Neural cell (in vitro differentiated cells): ENCODE data around the gene PAPSS2.

ENCODE experiments used
- EP300 ChIP-seq: fragments of 450-650 bp; conservative IDR thresholded peaks from 2 replicates; pipeline ENCODE4 v1.6.1; 2014; ENCODE audit warnings: antibody characterized with exemption, mild to moderate bottlenecking, moderate library complexity; ENCODE audit not compliant: poor library complexity, severe bottlenecking
- EZH2 ChIP-seq: fragments of 200-600, 300-800 bp; shearing (Covaris generic), sonication (generic); IDR thresholded peaks from 2 replicates; pipeline ENCODE4 v1.6.1; 2014; ENCODE audit warnings: antibody characterized with exemption, low read length, borderline replicate concordance, mild to moderate bottlenecking; ENCODE audit not compliant: insufficient read depth, poor library complexity, severe bottlenecking
- MXI1 ChIP-seq: fragments of 450-650 bp; conservative IDR thresholded peaks from 2 replicates; pipeline ENCODE4 v1.6.1; 2014; ENCODE audit warnings: antibody characterized with exemption, mild to moderate bottlenecking; ENCODE audit not compliant: poor library complexity, severe bottlenecking
- POLR2AphosphoS5 ChIP-seq: IDR thresholded peaks from 2 replicates; pipeline ENCODE4 v1.6.1; 2012
- RAD21 ChIP-seq: fragments of 450-650 bp; conservative IDR thresholded peaks from 2 replicates; pipeline ENCODE4 v1.6.1; 2014; ENCODE audit warnings: antibody characterized with exemption, mild to moderate bottlenecking, moderate library complexity
- REST ChIP-seq: IDR thresholded peaks from 2 replicates; pipeline ENCODE4 v1.6.1; 2012; ENCODE audit warnings: borderline replicate concordance
- SMC3 ChIP-seq: fragments of 450-650 bp; conservative IDR thresholded peaks from 2 replicates; pipeline ENCODE4 v1.6.1; 2014; ENCODE audit warnings: antibody characterized with exemption, mild to moderate bottlenecking, moderate library complexity; ENCODE audit not compliant: poor library complexity
- TAF1 ChIP-seq: IDR thresholded peaks from 2 replicates; pipeline ENCODE4 v1.6.1; 2012; ENCODE audit warnings: low read depth
- TF ChIP-seq, protein P1 (sequence below): fragments of 450-650 bp; IDR thresholded peaks from 2 replicates; pipeline ENCODE4 v1.5.1; 2014; ENCODE audit warnings: antibody characterized with exemption, mild to moderate bottlenecking, moderate library complexity; ENCODE audit not compliant: poor library complexity, severe bottlenecking

GRCh38 chr10:87733081-87733480 lies 73.4 kb downstream of the PAPSS2 start:
- TF ChIP-seq, protein P1, sequence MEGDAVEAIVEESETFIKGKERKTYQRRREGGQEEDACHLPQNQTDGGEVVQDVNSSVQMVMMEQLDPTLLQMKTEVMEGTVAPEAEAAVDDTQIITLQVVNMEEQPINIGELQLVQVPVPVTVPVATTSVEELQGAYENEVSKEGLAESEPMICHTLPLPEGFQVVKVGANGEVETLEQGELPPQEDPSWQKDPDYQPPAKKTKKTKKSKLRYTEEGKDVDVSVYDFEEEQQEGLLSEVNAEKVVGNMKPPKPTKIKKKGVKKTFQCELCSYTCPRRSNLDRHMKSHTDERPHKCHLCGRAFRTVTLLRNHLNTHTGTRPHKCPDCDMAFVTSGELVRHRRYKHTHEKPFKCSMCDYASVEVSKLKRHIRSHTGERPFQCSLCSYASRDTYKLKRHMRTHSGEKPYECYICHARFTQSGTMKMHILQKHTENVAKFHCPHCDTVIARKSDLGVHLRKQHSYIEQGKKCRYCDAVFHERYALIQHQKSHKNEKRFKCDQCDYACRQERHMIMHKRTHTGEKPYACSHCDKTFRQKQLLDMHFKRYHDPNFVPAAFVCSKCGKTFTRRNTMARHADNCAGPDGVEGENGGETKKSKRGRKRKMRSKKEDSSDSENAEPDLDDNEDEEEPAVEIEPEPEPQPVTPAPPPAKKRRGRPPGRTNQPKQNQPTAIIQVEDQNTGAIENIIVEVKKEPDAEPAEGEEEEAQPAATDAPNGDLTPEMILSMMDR: no peak
- TF ChIP-seq POLR2AphosphoS5 (no peak), REST (no peak), RAD21 (no peak), EZH2 (no peak), MXI1 (no peak), TAF1 (no peak), EP300 (no peak), SMC3 (no peak)
